GM21529 (cell line): ENCODE results near the gene TANC1.
A peak's percentile ranks its signal among the peaks of the same experiment; 100 is the strongest.

Experiments
- ATAC-seq: cut with Tn5 transposase; IDR thresholded peaks from one replicate; pipeline ENCODE4 v1.9.1; 2021; ENCODE audit not compliant: unreplicated experiment

The TANC1 gene

GRCh38 chr2:159211447-159212396 is 243.3 kb downstream of the TANC1 start:
- ATAC-seq = no peak

- no peak for ATAC-seq
Observed at GRCh38 chr2:159213296-159213695, 244.9 kb downstream of the TANC1 start.

GRCh38 chr2:159214325-159214865 is 246.0 kb downstream of the TANC1 start:
- ATAC-seq = no peak

DNA sequence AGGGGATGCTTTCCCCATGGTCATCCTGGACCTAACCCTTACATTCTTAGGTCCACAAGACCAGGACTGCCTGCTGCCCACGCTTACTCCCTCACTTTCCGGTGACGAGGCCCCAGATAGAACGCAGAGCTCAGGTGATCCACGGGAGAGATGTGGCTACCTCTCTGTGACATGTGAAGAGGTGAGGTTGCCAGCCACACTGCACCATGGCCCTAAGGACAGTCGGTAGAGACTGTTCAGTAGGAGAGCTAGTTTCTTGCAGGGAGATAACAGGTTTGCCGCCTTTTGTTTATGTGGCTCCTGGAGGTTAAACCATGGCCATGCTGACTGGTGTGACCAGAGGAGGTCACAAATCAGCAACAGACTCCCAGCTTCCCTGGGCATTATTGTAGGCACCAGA is 246.7 kb downstream of the TANC1 start:
- no peak for ATAC-seq

- no peak for ATAC-seq
Observed at GRCh38 chr2:159217676-159218075, 249.2 kb downstream of the TANC1 start.

- no peak for ATAC-seq
Observed at GRCh38 chr2:159218389-159218788, 249.9 kb downstream of the TANC1 start.

DNA sequence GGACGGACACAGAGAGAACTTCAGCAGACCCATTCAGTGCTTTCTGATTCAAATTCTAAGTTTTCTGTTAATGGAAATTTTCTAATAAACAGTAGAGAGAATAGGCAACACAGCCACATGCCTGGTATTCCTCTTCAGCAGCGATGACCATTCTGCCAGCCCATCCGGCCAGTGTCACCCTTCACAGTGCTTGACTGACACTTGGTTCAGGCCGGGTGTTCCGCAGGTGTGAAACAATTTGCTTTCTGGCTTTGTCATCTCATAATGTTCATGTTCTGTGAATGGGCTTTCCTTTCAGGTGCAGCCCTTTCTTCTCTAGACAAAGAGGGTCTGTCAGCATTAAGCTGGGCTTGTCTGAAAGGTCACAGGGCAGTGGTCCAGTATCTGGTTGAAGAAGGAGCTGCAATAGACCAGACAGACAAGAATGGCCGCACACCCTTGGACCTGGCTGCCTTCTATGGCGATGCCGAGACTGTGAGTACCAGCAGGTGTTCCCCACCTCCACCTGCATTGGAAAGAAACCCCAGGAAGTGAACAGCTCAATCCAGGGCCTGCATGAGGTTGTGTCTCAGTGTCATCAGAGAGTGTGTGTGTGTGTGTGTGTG is 251.1 kb downstream of the TANC1 start:
- no peak for ATAC-seq

DNA sequence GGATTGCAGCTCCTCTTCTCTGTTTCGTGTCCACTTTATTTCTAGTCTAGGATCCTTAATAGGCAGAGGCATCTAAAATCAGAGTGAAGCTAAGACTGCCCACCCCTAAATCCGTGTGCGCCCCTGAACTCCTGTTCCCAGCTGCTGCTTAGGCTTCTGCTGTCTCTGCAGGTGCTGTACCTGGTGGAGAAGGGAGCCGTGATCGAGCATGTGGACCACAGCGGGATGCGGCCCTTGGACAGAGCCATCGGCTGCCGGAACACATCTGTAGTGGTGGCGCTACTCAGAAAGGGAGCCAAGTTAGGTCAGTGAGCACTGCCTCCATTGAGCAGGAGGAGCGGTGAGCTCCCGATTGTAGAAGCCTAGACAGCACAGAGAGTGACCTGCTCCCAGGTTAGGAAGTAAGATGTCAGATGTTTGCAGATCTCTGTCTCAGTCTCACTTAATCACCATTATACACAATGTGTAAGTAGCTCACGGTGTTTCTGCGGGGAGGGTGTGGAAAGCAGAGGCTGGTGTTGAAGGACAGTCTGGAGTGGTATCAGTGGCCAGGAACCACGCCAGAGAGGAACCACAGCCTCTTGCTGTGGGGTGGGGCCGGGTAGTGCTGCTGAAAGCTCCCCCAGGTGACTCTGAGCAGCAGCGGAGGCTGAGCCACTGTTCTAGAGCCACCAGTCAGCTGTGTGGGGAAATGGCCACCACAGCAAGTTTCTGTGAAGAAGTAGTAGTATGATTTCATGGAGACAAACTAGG is 255.8 kb downstream of the TANC1 start:
- no peak for ATAC-seq

DNA sequence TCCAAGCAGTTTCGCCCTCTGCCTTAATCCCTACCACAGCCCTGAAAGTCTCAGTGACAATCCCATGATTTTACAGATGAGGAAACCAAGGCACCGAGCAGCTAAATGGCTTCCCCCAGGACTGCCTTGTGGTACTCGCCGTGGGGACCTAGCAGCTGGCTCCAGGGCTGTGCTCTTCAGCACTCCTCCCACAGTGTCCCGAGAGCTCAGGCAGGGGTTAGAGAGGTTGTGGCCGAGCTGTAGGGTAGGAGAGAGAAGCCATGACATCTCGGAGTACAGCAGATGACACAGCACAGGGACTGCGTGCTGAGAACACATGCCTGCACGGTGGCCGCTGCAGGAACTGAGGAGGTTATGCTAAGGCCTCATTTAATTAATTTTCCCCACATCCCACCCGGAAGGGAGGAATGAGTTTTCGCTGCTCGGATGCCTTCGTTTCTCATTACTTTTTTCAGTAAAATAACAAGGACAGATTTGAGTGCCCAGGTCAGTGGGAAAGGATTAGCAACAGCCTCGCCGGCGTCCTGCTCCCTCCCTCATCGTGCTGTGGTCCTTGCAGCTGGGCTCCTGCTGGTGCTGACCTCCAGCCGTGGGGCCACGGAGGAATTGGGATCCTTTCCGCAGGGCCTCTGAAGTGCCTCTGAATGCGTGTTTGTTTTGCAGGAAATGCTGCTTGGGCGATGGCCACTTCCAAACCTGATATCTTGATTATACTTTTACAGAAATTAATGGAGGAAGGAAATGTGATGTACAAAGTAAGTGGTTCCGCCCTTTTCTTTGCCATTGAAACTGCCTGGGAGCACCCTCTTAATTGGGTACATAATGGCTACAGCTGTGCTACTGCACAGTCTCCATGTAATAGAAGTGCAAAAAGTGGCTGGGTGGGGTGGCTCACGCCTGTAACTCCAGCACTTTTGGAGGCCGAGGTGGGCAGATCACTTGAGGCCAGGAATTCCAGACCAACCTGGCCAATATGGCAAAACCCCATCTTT is 256.9 kb downstream of the TANC1 start:
- ATAC-seq = no peak

- peak; percentile 60 for ATAC-seq
Observed at GRCh38 chr2:159226059-159226461, 257.6 kb downstream of the TANC1 start.

GRCh38 chr2:159226608-159227385 is 258.4 kb downstream of the TANC1 start:
- ATAC-seq = no peak

DNA sequence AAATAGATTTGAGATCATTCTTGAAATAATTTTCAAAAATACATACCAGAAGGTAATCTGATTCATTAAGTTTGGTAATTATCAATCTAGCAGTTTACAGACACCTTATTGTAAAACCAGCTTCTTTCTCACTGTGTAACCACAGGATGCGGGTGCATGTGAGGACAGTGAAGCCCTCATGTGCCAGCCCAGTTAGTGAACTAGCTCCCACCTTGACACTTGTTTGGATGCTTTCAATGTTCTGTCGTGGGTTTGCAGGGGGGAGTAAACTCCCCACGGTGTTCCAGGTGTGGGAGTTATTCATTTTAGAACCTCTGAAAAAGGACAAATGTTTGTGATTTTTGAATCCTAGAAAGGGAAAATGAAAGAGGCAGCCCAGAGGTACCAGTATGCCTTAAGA is 259.0 kb downstream of the TANC1 start:
- no peak for ATAC-seq

DNA sequence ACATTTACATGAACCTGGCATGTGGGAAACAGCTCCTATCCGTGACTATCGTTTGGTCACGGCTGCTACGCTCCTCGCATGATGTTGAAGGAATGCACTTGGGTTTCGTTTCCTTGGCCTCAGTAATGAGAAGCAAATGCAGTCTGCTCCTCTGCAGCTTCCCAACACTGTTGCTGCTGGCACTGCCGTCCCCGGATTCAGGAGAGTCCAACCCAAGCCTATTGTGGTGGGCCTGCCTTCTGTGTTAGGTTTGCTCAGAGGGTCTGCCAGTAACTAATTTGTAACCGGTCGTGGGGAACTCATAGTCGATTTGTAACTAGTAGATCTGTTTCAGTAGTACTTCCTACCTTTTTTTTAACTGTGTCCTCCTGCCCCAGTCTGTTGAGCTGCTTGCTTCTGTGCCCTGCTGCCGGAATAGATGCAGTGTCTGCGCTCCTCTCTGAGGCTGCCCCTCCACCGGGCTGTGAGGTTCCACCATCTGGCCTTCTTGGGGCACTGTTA is 259.7 kb downstream of the TANC1 start:
- ATAC-seq = no peak

- no peak for ATAC-seq
Observed at GRCh38 chr2:159229476-159230144, 261.2 kb downstream of the TANC1 start.

DNA sequence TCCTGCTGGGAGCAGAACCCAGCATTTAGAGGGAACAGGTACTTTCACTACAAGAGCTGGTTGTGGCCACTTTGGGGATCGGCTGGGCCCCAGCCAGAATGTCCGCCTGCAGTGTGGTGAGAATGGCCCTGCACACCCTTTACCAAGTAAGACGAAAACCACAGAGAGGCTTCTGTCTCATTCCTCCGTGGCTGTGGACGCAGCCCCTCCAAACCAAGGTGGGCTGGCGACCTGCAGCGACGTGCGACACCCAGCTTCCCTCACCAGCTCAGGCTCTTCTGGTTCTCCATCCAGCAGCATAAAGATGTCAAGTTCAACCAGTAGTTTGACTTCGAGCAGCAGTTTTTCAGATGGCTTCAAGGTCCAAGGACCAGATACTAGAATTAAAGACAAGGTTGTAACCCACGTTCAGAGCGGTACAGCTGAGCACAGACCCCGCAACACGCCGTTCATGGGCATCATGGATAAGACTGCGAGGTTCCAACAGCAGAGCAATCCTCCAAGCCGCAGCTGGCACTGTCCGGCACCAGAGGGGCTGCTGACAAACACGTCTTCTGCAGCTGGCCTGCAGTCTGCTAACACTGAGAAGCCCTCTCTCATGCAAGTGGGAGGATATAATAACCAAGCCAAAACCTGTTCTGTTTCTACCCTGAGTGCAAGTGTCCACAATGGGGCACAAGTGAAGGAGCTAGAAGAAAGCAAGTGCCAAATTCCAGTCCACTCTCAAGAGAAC is 261.9 kb downstream of the TANC1 start:
- no peak for ATAC-seq

DNA sequence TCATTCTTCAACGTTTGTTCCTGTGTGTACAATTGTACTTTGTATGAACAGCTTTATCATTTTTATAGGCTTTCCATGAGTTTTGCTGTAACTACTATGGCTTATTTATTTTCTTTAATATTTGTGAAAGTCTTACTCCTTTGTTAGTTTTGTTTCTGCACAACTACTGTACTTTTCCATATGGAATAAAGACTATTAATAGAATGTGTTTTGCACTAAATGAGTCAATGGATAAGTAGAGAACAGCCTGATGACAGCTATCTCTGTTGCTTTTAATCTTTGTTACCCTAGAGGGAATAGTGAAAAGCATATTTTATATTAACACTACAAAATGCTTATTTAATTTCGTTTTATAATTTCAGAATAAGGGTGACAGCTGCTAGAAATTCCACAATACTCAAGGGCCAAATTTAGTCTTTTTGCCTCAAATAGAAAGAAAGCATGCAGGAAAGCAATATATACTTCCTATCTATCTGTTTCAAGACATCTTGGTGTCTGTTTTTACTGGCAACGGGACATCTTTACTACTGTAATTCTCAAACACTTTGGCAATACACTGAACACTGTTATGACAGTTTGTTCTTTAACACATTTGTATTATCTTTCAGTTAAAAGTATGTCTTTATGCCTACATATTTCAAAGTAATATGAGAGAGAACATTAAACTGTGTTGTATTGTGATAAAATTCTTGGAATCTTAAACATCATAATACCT is 264.2 kb downstream of the TANC1 start:
- no peak for ATAC-seq

- no peak for ATAC-seq
Observed at GRCh38 chr2:159234868-159235267, 266.4 kb downstream of the TANC1 start.
